GM23338 (cell line): ENCODE measurements around the gene ALDH5A1.

Experiments
- CTCF ChIP-seq, 2 experiments: fragments of 200-600 bp in 1 of 2; sonication (generic) in 1 of 2; conservative IDR thresholded peaks; 2 replicates each; pipeline versions ENCODE4 v1.5.1 to v1.6.1; 2016 to 2017; ENCODE audit warnings: antibody characterized with exemption in 2 of 2, low read depth in 2 of 2, mild to moderate bottlenecking in 2 of 2, moderate library complexity in 1 of 2
- ETS1 ChIP-seq: IDR thresholded peaks from 2 replicates; pipeline ENCODE4 v1.6.1; 2016; ENCODE audit warnings: antibody characterized with exemption
- EZH2 ChIP-seq: fragments of 200-600 bp; sonication (generic); IDR thresholded peaks from one replicate; pipeline ENCODE4 v1.8.0; 2017; ENCODE audit warnings: antibody characterized with exemption, mild to moderate bottlenecking, low read depth; ENCODE audit not compliant: unreplicated experiment
- EZH2phosphoT487 ChIP-seq: fragments of 200-600 bp; sonication (generic); IDR thresholded peaks from one replicate; pipeline ENCODE4 v1.8.1; 2018; ENCODE audit warnings: antibody characterized with exemption; ENCODE audit not compliant: unreplicated experiment
- JUNB ChIP-seq: IDR thresholded peaks from one replicate; pipeline ENCODE4 v1.6.1; 2016; ENCODE audit warnings: antibody characterized with exemption; ENCODE audit not compliant: unreplicated experiment
- POLR2AphosphoS5 ChIP-seq: IDR thresholded peaks from 2 replicates; pipeline ENCODE4 v1.6.1; 2016; ENCODE audit warnings: antibody characterized with exemption, low read depth
- REST ChIP-seq: IDR thresholded peaks from one replicate; pipeline ENCODE4 v1.6.1; 2018; ENCODE audit warnings: antibody characterized with exemption; ENCODE audit not compliant: unreplicated experiment
- ZNF331 ChIP-seq: fragments of 250-450 bp; sonication (Bioruptor Pico); IDR thresholded peaks from 2 replicates; pipeline ENCODE4 v1.5.0; 2020; ENCODE audit warnings: low read depth, mild to moderate bottlenecking, moderate library complexity
- ZNF462 ChIP-seq: fragments of 250-450 bp; sonication (Bioruptor Pico); IDR thresholded peaks from 2 replicates; pipeline ENCODE4 v1.5.0; 2020; ENCODE audit warnings: mild to moderate bottlenecking, moderate library complexity

GRCh38 chr6:24451581-24452388, 43.0 kb upstream of the ALDH5A1 start:
- TF ChIP-seq REST (no peak), CTCF (conservative IDR thresholded peaks at IDR 0.05; ENCODE audit: low read depth in 2 of 2) (no peak), EZH2phosphoT487 (no peak), POLR2AphosphoS5 (no peak), EZH2 (no peak), JUNB (no peak), ETS1 (no peak), ZNF331 (CRISPR knock-in tag) (no peak), ZNF462 (no peak)
